GM12873 (cell line): ENCODE data around the gene PEX26.

ENCODE experiments used
- CTCF ChIP-seq: IDR thresholded peaks from 2 replicates; pipeline ENCODE4 v1.5.1; 2012; ENCODE audit warnings: low read depth, mild to moderate bottlenecking, moderate library complexity, low read length, control low read depth; ENCODE audit not compliant: insufficient read depth; ENCODE audit errors: missing control alignments

Gene PEX26

DNA sequence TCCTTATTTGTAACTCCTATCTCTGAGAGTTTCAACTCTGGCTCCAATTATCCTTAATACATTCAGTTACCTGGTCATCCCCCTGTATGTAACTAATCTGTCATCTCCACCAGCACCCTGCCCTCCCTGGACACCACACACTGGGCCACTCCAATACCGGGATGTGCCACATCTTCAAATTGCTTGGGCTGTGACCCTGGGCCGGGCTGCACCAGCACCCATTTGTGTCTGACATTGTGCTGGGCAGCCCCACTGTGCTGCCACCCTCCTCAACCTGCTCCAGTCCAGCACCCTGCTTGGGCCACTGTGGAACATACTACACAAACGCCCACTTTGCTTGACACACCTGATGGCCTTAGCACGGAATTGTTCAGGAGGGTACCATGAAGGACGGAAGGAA, 70.0 kb downstream of the PEX26 start:
- TF ChIP-seq CTCF = no peak

DNA sequence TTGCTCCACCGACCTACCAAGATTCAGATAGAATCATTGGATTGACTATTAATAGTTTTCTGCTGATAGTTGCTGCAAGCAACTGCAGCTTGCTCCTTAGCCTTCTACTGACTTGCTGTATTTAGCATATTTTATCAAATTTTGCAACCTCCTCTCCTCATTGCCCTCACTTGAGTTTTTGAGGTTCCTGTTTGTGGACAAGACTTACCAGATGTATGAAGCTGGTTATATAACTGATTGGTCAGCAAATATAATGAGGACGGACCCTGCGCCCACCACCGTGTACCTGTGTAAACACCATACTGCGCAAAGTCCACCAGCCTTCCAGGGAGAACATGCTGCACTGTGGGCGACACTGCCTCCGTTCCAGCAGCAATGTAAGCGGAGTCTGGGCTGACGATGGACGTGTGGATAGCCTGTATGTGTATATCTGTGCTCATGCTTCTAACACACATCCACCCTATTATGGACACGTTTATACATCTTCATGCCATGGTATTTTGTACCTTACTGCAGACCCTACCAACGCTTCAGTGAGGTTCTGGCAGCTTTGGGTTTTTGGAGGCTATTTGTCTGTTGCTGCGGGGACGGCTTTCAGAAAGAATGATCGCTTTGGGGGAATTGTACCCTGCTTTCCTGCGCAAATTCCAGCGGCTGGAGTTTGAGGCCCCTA, 70.6 kb downstream of the PEX26 start:
- no peak for TF ChIP-seq CTCF

- no peak for TF ChIP-seq CTCF
These were observed 74.7 kb downstream of the PEX26 start for GRCh38 chr22:18152519-18152918.

GRCh38 chr22:18154821-18155390, 77.1 kb downstream of the PEX26 start:
- no peak for TF ChIP-seq CTCF
